Measurements from ENCODE around the gene PIGL.

- TF ChIP-seq, protein P1, sequence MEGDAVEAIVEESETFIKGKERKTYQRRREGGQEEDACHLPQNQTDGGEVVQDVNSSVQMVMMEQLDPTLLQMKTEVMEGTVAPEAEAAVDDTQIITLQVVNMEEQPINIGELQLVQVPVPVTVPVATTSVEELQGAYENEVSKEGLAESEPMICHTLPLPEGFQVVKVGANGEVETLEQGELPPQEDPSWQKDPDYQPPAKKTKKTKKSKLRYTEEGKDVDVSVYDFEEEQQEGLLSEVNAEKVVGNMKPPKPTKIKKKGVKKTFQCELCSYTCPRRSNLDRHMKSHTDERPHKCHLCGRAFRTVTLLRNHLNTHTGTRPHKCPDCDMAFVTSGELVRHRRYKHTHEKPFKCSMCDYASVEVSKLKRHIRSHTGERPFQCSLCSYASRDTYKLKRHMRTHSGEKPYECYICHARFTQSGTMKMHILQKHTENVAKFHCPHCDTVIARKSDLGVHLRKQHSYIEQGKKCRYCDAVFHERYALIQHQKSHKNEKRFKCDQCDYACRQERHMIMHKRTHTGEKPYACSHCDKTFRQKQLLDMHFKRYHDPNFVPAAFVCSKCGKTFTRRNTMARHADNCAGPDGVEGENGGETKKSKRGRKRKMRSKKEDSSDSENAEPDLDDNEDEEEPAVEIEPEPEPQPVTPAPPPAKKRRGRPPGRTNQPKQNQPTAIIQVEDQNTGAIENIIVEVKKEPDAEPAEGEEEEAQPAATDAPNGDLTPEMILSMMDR (IDR thresholded peaks at IDR 0.05), result no peak
- no peak for TF ChIP-seq EZH2 (IDR thresholded peaks at IDR 0.05; ENCODE audit: borderline replicate concordance, insufficient read depth, low read depth, low read length, poor library complexity, severe bottlenecking)
Observed at GRCh38 chr17:16352667-16353316, 135.8 kb downstream of the PIGL start.

All from B cell (primary cell).